SU-DHL-6 (cell line): ENCODE measurements around the gene CAPN1.

Experiments used
- H2AFZ ChIP-seq: fragments of 200-600 bp; sonication (generic); 2 replicates; pipeline ENCODE4 v1.6.1; 2014; ENCODE audit warnings: low read depth, mild to moderate bottlenecking, moderate library complexity, mixed read lengths, antibody characterized with exemption, low read length; ENCODE audit not compliant: severe bottlenecking
- H3F3A ChIP-seq: fragments of 200-600 bp; shearing (Covaris generic); 2 replicates; pipeline ENCODE4 v1.6.0; 2016; ENCODE audit warnings: antibody characterized with exemption, mild to moderate bottlenecking; ENCODE audit not compliant: insufficient read depth
- H3K27ac ChIP-seq: fragments of 200-600 bp; sonication (generic); 2 replicates; pipeline ENCODE4 v1.5.1; 2016; ENCODE audit warnings: low read depth, mild to moderate bottlenecking, low read length, moderate library complexity, mixed read lengths
- H3K27me3 ChIP-seq: fragments of 200-600 bp; sonication (generic), shearing (Covaris generic); 2 replicates; pipeline ENCODE4 v1.6.0; 2014; ENCODE audit warnings: mild to moderate bottlenecking, low read length
- H3K36me3 ChIP-seq: fragments of 200-600 bp; sonication (generic); 2 replicates; pipeline ENCODE4 v1.6.1; 2014; ENCODE audit warnings: mild to moderate bottlenecking, low read length, mixed read lengths
- H3K4me2 ChIP-seq: fragments of 300-600, 200-600 bp; shearing (Covaris generic), sonication (generic); 2 replicates; pipeline ENCODE4 v1.6.0; 2014; ENCODE audit warnings: low read length, low read depth, mild to moderate bottlenecking; ENCODE audit not compliant: poor library complexity, severe bottlenecking
- H3K4me3 ChIP-seq: fragments of 200-600 bp; sonication (generic); 2 replicates; pipeline ENCODE4 v1.5.1; 2014; ENCODE audit warnings: antibody characterized with exemption, low read length, mild to moderate bottlenecking, mixed read lengths; ENCODE audit not compliant: insufficient read depth, poor library complexity, severe bottlenecking
- H3K79me2 ChIP-seq: fragments of 200-600 bp; sonication (generic); 2 replicates; pipeline ENCODE4 v1.6.1; 2014; ENCODE audit warnings: mild to moderate bottlenecking, low read length, moderate library complexity; ENCODE audit not compliant: insufficient read depth
- H3K9ac ChIP-seq: fragments of 200-600 bp; sonication (generic); 2 replicates; pipeline ENCODE4 v1.7.0; 2014; ENCODE audit warnings: mild to moderate bottlenecking, low read length
- H3K9me2 ChIP-seq: fragments of 200-600 bp; sonication (generic); replicated peaks from 2 replicates; pipeline ENCODE4 v1.6.1; 2014; ENCODE audit warnings: low read length; ENCODE audit not compliant: insufficient read depth
- H3K9me3 ChIP-seq: fragments of 200-600 bp; sonication (generic); 2 replicates; pipeline ENCODE4 v1.6.1; 2014; ENCODE audit warnings: low read length, mixed read lengths; ENCODE audit not compliant: insufficient read depth
- H4K20me1 ChIP-seq: fragments of 200-600 bp; sonication (generic); 2 replicates; pipeline ENCODE4 v1.6.1; 2014; ENCODE audit warnings: low read depth, mild to moderate bottlenecking, antibody characterized with exemption, low read length, moderate library complexity, mixed read lengths
- EZH2phosphoT487 ChIP-seq: fragments of 200-600 bp; sonication (generic), shearing (Covaris generic); conservative IDR thresholded peaks from 2 replicates; pipeline ENCODE4 v1.6.1; 2018; ENCODE audit warnings: mild to moderate bottlenecking, antibody characterized with exemption, low read length, moderate library complexity, mixed read lengths
- TF ChIP-seq, protein P1 (sequence below): fragments of 200-600 bp; sonication (generic); IDR thresholded peaks from one replicate; pipeline ENCODE4 v1.5.1; 2017; ENCODE audit warnings: antibody characterized with exemption, mild to moderate bottlenecking, low read length, moderate library complexity; ENCODE audit not compliant: insufficient read depth, poor library complexity, severe bottlenecking

CAPN1 gene

DNA sequence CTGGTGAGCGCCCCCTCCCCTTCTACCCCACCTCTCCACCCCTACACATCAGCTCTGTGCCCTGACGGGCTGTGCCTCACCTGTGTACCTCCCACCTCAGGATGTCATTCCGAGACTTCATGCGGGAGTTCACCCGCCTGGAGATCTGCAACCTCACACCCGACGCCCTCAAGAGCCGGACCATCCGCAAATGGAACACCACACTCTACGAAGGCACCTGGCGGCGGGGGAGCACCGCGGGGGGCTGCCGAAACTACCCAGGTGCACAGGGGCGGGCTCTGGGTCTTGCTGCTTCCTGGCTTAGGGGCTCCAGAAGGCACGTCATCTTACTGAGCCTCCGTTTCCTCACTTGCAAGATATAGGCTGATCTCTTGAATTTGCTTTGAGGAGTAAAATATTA, 6.8 kb downstream of the CAPN1 start:
- H3K27ac ChIP-seq: no peak overlapping the region
- no peak overlapping the region for H3K4me2 ChIP-seq
- no peaks in the 10 kb centered on the region for H3K9me3 ChIP-seq
- H4K20me1 ChIP-seq: no peaks in the 10 kb centered on the region
- H3K4me3 ChIP-seq: no peak overlapping the region
- H3K79me2 ChIP-seq: no peaks in the 10 kb centered on the region
- TF ChIP-seq, protein P1, sequence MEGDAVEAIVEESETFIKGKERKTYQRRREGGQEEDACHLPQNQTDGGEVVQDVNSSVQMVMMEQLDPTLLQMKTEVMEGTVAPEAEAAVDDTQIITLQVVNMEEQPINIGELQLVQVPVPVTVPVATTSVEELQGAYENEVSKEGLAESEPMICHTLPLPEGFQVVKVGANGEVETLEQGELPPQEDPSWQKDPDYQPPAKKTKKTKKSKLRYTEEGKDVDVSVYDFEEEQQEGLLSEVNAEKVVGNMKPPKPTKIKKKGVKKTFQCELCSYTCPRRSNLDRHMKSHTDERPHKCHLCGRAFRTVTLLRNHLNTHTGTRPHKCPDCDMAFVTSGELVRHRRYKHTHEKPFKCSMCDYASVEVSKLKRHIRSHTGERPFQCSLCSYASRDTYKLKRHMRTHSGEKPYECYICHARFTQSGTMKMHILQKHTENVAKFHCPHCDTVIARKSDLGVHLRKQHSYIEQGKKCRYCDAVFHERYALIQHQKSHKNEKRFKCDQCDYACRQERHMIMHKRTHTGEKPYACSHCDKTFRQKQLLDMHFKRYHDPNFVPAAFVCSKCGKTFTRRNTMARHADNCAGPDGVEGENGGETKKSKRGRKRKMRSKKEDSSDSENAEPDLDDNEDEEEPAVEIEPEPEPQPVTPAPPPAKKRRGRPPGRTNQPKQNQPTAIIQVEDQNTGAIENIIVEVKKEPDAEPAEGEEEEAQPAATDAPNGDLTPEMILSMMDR: no peak
- TF ChIP-seq EZH2phosphoT487: no peak
- no peak overlapping the region for H2AFZ ChIP-seq
- peaks cover 13% of the 10 kb centered on the region; the same call in 1 of the 2 replicates for H3F3A ChIP-seq
- no peaks in the 10 kb centered on the region for H3K27me3 ChIP-seq
- H3K9me2 ChIP-seq: no peaks in the 10 kb centered on the region
- peaks cover 5% of the 10 kb centered on the region; the same call in 1 of the 2 replicates for H3K36me3 ChIP-seq
- no peak overlapping the region for H3K9ac ChIP-seq

DNA sequence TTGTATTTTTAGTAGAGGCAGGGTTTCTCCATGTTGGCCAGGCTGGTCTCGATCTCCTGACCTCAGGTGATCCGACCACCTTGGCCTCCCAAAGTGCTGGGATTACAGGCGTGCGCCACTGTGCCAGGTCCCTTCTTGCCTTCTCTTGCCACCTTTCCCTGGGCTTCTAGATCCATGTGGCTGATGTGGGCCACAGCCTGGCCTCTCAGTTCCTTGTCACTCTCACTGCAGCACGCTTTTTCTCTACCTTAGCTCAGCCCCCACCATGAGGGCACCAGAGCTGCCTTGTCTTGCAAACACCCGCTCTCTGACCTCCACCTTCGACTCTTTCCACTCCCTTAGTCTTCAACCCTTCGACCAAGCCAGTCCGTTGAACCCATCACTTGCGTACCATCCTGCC, 7.5 kb downstream of the CAPN1 start:
- Histone ChIP-seq H3F3A (peaks cover 13% of the 10 kb centered on the region; the same call in 1 of the 2 replicates), H3K27me3 (no peaks in the 10 kb centered on the region), H3K27ac (no peak overlapping the region), H3K36me3 (peaks cover 5% of the 10 kb centered on the region; the same call in 1 of the 2 replicates), H3K4me2 (no peak overlapping the region), H2AFZ (no peak overlapping the region), H4K20me1 (no peaks in the 10 kb centered on the region), H3K9ac (no peak overlapping the region), H3K79me2 (no peaks in the 10 kb centered on the region), H3K4me3 (no peak overlapping the region), H3K9me2 (no peaks in the 10 kb centered on the region), H3K9me3 (no peaks in the 10 kb centered on the region)
- TF ChIP-seq, protein P1: no peak
- no peak for TF ChIP-seq EZH2phosphoT487

DNA sequence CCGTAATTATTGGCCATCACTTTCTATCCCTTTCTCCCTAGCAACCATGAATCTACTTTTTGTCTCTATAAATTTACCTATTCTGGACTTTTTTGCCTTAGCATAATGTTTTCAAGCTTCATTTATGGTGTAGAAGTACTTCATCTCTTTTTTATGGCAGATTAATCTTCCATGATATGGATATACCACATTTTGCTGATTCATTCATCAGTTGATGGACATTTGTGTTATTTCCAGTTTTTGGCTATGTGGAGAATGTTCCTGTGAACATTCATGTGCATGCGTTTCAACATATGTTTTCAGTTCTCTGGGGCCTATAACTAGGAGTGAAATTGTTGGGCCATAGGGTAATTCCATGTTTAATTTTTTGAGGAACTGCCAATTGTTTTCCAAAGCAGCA, 12.8 kb downstream of the CAPN1 start:
- H3K36me3 ChIP-seq: peaks cover 14% of the 10 kb centered on the region; the same call in 1 of the 2 replicates
- H3K4me2 ChIP-seq: no peak overlapping the region
- no peak overlapping the region for H2AFZ ChIP-seq
- no peaks in the 10 kb centered on the region for H4K20me1 ChIP-seq
- no peaks in the 10 kb centered on the region for H3K9me3 ChIP-seq
- H3F3A ChIP-seq: peaks cover 14% of the 10 kb centered on the region; the same call in 1 of the 2 replicates
- no peaks in the 10 kb centered on the region for H3K9me2 ChIP-seq
- no peak overlapping the region for H3K9ac ChIP-seq
- no peaks in the 10 kb centered on the region for H3K27me3 ChIP-seq
- TF ChIP-seq, protein P1: no peak
- TF ChIP-seq EZH2phosphoT487: no peak
- no peak overlapping the region for H3K27ac ChIP-seq
- no peak overlapping the region for H3K4me3 ChIP-seq
- H3K79me2 ChIP-seq: no peaks in the 10 kb centered on the region

DNA sequence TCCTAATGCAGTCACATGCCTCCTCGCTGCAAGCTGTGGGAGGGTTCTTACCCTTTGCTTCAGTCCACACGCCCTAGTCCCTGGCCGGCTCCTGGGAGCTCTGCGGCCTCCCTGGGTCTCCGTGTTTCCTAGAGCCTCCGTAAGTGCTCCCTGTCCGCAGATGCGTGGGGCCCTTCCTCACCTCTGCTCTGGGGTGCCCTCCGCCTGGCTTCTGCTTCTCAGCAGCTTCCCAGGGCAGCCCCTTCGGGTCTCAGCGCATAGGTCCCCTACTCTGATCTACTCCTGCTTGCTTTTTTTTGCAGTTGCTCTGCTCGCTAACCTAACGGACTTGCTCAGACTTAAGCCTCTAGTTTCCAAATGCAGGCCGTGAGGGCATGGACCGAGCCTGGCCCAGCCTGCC, 22.4 kb downstream of the CAPN1 start:
- Histone ChIP-seq H3K79me2 (no peaks in the 10 kb centered on the region), H3K27ac (no peak overlapping the region), H3K9ac (no peak overlapping the region), H2AFZ (no peak overlapping the region), H3K36me3 (0 out of 2 replicates have a peak, but pooled peaks cover 6% of the 10 kb centered on the region), H3K27me3 (no peaks in the 10 kb centered on the region), H3K4me3 (no peak overlapping the region), H3K4me2 (no peak overlapping the region), H3K9me2 (no peaks in the 10 kb centered on the region), H3F3A (0 out of 2 replicates have a peak, but pooled peaks cover 2% of the 10 kb centered on the region), H4K20me1 (no peaks in the 10 kb centered on the region), H3K9me3 (no peaks in the 10 kb centered on the region)
- TF ChIP-seq, protein P1: no peak
- no peak for TF ChIP-seq EZH2phosphoT487
